Bronchial epithelial cell (primary cell): ENCODE measurements around the gene CBR3. TPM values are rescaled to one million over a fixed set of nuclear protein-coding genes. Genes with fewer than 3 reads are reported as not detected.
"Not testable (repeated sequence)": the region's sequence is repeated elsewhere in the genome, so short reads cannot be mapped to it uniquely, and the experiment has no call there.

Source experiments
- DNase-seq: peaks from one replicate; pipeline ENCODE4 v3.0.0-alpha.2; 2010; ENCODE audit warnings: low read depth
- FAIRE-seq: peaks from 2 replicates; lab custom pipeline; 2011; peaks lifted over from hg19 to GRCh38; lab: Jason Lieb, UNC
- H3K27me3 ChIP-seq: 2 replicates; pipeline ENCODE4 v1.5.1; 2011; ENCODE audit warnings: low read length; ENCODE audit not compliant: control insufficient read depth, insufficient read depth
- H3K36me3 ChIP-seq: 2 replicates; pipeline ENCODE4 v1.5.1; 2011; ENCODE audit warnings: low read length; ENCODE audit not compliant: control insufficient read depth, insufficient read depth
- H3K4me3 ChIP-seq: 2 replicates; pipeline ENCODE4 v1.5.1; 2011; ENCODE audit warnings: mild to moderate bottlenecking, low read depth, low read length, control low read depth
- CTCF ChIP-seq: IDR thresholded peaks from 2 replicates; pipeline ENCODE4 v1.5.1; 2011; ENCODE audit warnings: mild to moderate bottlenecking, moderate library complexity, low read length, control low read depth, inconsistent platforms; ENCODE audit not compliant: insufficient read depth, severe bottlenecking
- total RNA-seq: library from RNA; depleted of rRNA; stranded (reverse); fragments of >200 nt; gene quantifications from 2 replicates; pipeline ENCODE4 v1.2.1, GENCODE V29; 2014

Gene CBR3
- total RNA-seq, 1 donor from 2014 or later, result 0.26 TPM

- Histone ChIP-seq H3K4me3 (peak overlapping the region; percentile 42), H3K36me3 (peaks cover 1% of the 10 kb centered on the region), H3K27me3 (no peaks in the 10 kb centered on the region)
- TF ChIP-seq CTCF, result no peak
- FAIRE-seq (no peak), DNase-seq (peak; percentile 79)
Observed at GRCh38 chr21:36135391-36136102, 668 bp downstream of the CBR3 start.

GRCh38 chr21:36139791-36140190 lies 4.9 kb downstream of the CBR3 start:
- not testable (repeated sequence) for H3K27me3 ChIP-seq, DNase-seq, H3K4me3 ChIP-seq, H3K36me3 ChIP-seq, FAIRE-seq

DNA sequence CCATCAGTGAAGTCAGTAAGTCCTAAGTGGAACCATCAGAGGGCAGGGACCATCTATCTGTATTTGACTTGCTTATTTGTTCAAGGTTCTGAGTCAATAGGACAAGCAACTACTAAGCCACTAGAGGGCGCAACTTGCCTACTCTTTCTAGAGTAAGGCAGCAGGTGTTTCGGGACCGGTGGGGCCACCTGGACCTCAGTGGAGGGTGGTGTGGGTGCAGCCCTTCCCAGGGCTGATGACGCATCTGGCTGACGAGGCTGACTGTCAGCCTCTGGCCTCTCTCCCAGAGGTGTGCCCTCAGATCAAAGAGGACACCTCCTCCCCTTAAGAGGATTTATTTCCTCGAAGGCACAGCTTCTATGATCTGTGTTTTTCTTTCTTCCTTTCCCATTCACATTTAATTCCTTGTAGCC lies 6.6 kb downstream of the CBR3 start:
- Histone ChIP-seq H3K36me3 (peaks cover 5% of the 10 kb centered on the region), H3K27me3 (no peaks in the 10 kb centered on the region), H3K4me3 (no peak overlapping the region)
- DNase-seq, result peak; percentile 98
- FAIRE-seq, result peak; percentile 93
- peak; percentile 84 for TF ChIP-seq CTCF

GRCh38 chr21:36144233-36144632 lies 9.4 kb downstream of the CBR3 start:
- FAIRE-seq, H3K27me3 ChIP-seq, H3K36me3 ChIP-seq, H3K4me3 ChIP-seq, DNase-seq: not testable (repeated sequence)

- TF ChIP-seq CTCF, result no peak
Observed at GRCh38 chr21:36145259-36145658, 10.4 kb downstream of the CBR3 start.

GRCh38 chr21:36147911-36148310 lies 13.0 kb downstream of the CBR3 start:
- no peaks in the 10 kb centered on the region for H3K27me3 ChIP-seq
- FAIRE-seq (no peak), DNase-seq (no peak)
- H3K4me3 ChIP-seq, result no peak overlapping the region
- TF ChIP-seq CTCF, result no peak
- peaks cover 4% of the 10 kb centered on the region for H3K36me3 ChIP-seq

More at GRCh38 chr21:36145259-36145658, 10.4 kb downstream of the CBR3 start:
- Histone ChIP-seq H3K4me3 (no peak overlapping the region), H3K27me3 (no peaks in the 10 kb centered on the region), H3K36me3 (peaks cover 4% of the 10 kb centered on the region)
- FAIRE-seq, result no peak
- DNase-seq, result no peak

DNA sequence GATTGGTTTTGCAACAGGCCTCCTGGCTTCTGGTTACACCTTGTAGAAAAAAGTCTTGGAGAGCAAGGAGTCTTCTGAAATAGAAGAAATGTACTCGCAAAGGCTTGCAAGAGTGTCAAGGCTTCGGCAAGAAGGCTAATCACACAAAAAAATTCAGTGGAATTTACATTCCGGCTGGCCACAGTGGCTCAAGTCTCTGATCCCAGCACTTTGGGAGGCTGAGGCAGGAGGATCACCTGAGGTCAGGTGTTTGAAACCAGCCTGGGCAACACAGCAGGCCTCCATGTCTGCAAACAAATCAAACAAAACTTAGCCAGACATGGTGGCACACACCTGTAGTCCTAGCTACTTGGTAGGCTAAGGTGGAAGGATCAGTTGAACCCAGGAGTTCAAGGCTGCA lies 14.0 kb downstream of the CBR3 start:
- H3K4me3 ChIP-seq, result no peak overlapping the region
- no peaks in the 10 kb centered on the region for H3K27me3 ChIP-seq
- FAIRE-seq (no peak), DNase-seq (no peak)
- H3K36me3 ChIP-seq, result peaks cover 4% of the 10 kb centered on the region
- no peak for TF ChIP-seq CTCF
